GM18507 (cell line): ENCODE measurements around the gene TREM1.
"Not testable (repeated sequence)": the region's sequence is repeated elsewhere in the genome, so short reads cannot be mapped to it uniquely, and the experiment has no call there.

Source experiments
- DNase-seq: peaks from one replicate; pipeline ENCODE4 v3.0.0; 2011; ENCODE audit warnings: low read depth; ENCODE audit not compliant: insufficient read length; ENCODE audit errors: extremely low spot score
- FAIRE-seq: peaks from 2 replicates; lab custom pipeline; 2011; peaks lifted over from hg19 to GRCh38; lab: Jason Lieb, UNC

Gene TREM1

DNA sequence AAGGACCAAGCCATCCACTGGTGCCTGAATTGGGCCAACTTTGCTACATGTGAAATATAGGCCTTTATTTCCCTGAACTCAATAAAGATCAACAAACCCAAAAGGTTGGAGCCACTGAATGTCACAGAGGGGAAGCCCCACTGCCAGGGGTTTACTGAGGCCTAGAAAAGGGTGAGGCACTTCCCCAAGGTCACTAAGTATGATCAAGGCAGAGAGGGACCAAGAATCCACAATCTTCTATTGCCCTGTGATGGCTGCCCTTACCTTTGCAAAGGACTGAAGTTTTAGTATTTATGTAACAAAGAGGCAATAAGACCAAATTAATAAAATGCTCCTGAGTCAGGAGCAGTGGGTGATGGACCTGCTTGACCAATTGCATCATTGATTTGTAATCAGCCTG, 18.0 kb downstream of the TREM1 start:
- no peak for FAIRE-seq
- DNase-seq, result no peak

DNA sequence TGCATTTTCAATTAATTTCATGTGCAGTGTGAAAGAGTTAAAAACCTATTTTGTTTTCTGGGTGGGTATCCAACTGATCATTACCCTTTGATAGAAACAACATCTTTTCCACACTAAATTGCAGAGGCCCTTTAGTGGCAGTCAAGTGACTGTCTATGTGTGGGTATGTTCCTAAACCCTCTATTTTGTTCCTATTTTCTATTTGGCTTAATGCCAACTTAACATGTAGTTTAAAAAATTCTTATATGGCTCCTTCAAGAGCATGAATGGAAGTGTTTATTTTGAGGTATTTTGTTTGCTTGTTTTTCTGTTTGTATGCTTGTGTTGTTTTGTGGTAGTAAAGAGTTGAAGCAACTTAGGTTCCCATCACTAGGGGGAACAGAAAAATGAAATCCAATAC, 19.9 kb downstream of the TREM1 start:
- FAIRE-seq (no peak), DNase-seq (no peak)

DNA sequence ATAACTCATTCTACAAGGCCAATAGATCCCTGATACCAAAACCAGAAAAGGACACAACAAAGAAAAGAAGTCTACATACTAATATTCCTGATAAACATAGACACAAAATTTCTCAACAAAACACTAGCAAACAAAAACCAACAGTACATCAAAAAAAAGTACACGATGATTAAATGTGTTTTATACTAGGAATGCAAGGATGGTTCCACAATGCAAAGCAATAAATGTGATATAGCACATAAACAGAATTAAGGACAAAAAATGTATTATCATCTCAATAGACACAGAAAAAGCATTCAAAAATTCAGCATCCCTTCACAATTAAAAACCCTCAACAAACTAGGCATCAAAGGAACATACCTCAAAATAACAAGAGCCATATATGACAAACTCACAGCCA, 23.2 kb downstream of the TREM1 start:
- DNase-seq (no peak), FAIRE-seq (peak; percentile 29)

DNA sequence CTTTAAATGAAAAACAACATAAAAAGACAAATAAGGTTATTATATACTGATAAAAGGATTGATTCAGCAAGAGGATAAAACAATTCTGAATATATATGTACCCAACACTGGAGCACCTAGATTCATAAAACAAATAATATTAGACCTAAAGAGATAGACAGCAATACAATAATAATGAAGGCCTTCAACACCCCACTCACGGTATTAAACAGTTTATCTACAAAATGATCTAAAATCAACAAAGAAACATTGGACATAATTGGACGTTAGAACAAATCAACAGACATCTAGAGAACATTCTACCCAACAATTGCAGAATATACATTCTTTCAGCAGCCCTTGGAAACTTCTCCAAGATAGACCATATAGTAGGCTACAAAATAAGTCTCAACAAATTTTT, 24.1 kb downstream of the TREM1 start:
- no peak for DNase-seq
- no peak for FAIRE-seq

DNA sequence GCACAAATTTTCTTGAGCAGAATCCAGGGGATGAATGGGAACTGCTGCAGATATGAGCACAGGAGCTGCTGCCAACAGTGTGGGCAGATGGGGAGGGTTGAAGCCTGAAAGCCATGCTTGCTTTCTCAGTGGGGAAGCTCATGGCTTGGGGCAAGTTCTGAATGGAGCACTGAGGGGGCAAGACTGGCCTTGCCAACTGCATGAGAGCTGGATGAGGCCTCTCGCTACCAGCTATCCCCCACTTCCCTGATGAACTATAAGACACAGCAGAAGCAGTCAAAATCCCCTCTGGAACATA, 28.3 kb downstream of the TREM1 start:
- DNase-seq (no peak), FAIRE-seq (no peak)

DNA sequence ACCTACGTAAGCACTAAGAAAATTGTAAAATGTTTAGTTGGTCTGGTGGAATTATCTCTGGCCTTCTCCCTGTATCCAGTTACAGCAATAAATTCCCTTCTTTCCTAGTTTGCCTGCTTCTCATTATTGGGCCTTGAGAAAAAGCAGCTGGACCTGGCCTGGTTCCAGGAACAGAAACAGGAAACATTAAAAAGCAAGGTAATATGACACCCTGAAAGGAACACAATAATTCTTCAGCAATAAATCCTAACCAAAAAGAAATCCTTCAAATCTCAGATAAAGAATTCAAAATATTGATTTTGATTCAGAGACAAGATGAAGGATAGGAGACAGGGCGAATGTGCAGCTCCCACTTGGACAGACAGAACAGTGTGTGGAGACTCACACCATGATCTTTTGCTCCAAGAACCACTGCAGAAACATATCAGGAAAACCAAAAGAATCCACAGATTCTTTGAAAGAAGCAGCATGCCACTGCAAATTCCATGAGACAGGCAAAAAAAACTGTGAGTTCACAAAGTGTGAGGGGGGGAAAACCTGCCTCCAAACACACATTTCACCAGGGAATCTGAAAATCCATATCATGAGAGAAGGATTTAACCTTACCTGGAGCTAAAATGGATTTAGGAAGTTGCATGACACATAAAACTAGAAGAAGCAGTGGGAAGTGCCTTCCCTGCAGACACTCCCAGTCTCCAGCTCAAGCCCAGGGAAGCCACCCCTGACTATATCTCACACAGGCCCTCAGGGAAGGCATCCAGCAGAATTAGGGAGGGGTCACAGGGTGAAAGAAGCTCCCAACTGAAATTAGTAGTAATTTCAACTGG, 28.9 kb downstream of the TREM1 start:
- DNase-seq (no peak), FAIRE-seq (no peak)

DNA sequence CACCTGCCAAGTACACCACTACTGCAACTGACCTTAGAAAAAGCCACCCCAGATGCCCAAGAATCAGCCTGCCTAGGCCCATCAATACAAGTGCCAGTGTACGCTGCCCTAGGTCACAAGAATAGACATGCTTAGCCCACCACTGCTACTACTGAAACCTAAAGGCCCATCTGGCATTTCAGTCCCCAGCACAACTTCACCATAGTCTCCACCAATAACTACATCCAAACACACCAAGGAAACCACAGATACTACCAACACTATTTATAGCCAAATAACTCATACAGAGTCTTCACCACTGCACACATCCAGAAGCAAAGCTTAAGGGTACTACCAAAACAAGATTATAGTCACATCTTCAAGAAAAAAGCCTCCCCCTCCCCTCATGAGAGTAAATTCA, 30.1 kb downstream of the TREM1 start:
- FAIRE-seq (peak; percentile 74), DNase-seq (no peak)

DNA sequence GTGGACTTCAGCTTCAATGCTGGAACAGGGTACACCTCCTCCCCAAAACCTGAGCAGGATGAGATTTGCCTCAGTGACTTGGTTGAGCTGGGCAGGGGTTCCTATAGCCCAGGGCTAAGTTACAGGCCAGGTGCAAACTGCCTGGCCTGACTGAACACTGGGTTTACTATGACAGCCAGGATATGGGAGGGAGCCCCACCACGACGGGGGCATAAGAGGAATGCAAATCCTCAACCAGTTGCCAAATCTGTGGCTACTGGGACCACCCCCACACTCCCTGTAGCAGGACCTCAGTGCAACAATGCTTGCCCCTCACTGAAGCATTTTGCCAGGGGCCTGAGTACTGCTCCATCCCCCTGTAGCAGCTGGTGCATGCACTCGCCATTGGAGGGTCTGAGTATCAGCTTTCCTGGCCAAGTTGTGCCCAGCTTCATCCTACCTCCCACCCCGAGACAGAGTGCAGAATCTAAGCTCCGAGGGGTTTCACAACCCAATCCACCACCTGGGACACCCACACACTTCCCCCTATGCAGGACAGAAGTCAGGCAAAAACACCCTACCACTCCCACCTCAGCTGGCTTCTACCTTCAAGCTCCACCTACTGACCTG, 30.7 kb downstream of the TREM1 start:
- no peak for DNase-seq
- FAIRE-seq, result no peak

DNA sequence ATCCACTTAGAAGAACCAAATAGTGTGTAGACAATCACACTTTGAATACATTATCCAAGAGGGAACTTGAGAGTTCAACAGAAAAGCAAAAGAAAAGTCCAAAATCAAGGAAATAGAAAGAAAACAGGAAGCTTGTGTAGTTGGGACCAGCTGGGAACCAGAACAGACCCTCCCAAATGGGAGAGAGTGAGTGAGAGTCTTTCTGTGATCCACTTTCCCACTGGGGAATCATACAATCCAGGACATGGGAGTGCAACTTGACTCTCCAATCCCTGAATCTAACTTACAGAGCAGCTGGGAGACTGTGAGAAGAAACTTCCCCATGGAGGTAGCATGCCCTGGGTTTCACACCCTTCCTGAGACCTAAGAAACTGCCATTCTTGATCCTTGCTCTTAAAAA, 31.4 kb downstream of the TREM1 start:
- FAIRE-seq (no peak), DNase-seq (no peak)

DNA sequence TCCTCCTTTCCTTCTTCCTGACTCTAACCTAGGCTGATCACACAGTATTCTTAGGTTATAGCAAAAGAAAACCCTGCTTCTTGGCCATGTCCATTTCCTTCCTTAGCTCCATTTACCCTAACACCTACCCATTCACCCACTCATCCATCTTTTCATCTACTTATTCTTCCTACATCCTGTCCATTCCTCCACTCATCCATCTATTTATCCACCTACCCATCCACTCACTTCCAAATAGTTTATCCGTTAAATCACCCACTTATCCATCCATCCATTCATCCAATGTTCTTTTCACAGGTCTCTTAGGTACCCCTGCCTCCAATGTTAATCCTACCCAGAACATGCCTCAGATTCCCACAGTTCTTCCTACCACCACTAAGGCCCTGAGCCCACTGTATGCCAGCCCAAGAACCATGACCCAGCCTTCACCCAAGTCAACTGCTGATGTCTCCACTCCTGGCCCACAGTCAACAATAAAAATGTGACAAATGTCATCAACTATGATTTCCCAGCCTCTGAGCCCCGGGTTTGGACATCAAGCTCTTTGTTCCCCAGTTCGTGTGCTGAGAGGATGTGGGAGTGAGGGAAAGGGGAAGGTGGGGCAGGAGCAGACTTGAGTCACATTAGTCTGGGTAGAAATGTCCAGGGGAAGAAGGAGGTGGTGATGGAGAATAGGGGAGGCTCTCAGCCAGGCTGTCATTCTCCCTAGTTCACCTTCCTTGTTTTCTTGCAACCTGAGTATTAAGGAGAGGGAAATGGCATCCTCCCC, 33.9 kb downstream of the TREM1 start:
- DNase-seq (no peak), FAIRE-seq (no peak)

DNA sequence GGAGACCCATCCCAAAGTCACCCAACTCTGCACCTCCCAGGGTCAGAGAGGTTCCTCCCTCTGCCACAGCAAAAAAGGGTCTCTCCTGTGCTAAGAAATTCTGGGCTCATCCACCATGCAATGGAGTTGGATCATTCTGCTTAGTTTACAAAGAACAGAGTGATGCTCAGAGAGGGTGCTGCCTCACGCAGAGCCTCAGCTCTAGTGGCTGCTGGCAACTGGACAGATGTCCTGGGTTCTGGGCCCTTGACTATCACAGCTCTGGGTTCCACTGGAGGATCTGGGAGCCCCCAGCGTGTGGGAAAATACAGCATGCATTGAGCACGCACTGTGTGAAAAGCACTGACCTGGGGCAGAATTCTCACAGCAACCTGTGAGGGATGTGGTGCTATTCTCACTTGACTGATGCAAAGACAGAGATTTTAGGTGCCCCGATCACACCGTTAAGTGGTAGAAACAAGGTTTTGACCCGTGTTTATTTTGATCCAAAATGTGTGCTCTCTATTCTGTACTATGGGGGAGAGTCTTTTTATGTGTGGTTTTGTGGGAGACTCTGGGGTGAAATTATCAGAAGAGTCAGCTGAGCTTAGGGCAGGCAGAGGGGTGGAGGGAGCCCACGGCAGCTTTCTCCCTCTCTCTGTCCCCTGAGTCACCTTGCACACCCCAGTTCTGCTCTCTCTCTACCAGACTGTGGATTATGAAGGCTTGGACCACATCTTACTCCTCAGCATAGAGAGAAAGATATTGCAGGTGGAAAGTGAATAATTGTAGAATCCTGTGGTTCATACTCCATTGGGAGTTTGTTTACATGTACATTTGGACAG, 38.4 kb downstream of the TREM1 start:
- no peak for DNase-seq
- peak; percentile 76 for FAIRE-seq

DNA sequence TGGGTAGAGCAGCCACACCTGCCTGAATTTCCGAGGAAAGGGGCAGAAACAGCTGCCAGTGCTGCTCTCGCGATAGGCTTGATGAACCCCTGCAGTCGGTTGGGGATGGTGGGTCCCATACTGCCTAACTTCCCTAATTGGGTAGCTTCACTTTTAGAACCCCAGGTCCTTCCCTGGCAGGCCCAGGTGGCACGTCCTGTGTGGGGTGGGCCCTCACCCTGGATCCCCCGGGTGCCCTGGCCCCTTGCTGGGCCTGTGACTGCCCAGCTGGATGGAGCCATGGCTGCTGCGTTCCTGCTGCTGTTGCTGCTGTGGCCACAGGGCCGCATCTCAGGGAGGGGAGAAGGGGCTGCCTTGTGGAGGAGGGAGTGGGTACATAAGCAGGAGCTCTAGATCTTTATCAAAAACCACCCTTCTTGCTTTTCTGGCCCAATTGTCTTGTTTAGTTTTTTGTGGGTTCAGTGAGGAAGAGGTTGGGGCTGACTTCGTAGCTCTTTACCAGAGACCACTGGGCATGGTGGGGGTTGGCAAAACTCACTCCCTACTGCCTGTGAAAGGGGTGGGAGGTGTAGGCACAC, 39.1 kb downstream of the TREM1 start:
- FAIRE-seq (no peak), DNase-seq (no peak)

DNA sequence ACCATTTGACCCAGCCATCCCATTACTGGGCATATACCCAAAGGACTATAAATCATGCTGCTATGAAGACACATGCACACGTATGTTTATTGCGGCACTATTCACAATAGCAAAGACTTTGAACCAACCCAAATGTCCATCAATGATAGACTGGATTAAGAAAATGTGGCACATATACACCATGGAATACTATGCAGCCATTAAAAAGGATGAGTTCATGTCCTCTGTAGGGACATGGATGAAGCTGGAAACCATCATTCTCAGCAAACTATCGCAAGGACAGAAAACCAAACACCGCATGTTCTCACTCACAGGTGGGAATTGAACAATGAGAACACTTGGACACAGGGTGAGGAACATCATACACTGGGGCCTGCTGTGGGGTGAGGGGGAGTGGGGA, 40.0 kb downstream of the TREM1 start:
- not testable (repeated sequence) for FAIRE-seq, DNase-seq

DNA sequence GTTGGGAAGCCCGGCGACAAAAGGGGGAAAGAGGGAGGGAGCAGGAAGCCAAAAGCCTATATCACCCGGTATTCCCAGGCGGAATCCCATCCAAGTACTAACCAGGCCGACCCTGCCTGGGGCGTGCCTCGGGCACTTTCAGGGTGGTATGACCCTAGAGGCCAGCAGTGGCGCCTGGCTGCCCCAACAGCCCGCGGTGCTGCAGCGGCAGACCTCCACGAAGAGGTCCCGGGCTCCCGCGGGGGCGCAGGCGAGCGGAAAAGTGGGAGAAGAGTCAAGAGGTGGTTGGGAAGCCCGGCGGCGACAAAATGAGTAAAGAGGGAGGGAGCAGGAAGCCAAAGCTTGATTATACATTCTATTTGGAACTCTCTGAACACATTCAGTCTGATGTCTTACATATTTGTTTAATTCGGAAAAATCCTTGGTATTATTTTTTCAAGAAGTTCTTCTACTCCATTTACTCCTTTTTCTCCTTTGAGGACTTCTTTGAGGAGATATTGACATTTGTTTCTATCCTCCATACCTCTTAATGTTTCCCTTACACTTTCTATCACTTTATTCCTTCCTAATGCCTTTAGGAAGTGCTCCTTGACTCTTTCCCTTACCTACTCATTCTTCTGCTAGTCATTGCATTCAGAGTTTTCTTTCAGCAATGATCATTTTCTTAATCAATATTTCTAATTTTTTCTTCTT, 46.9 kb downstream of the TREM1 start:
- FAIRE-seq, result no peak
- DNase-seq, result no peak

DNA sequence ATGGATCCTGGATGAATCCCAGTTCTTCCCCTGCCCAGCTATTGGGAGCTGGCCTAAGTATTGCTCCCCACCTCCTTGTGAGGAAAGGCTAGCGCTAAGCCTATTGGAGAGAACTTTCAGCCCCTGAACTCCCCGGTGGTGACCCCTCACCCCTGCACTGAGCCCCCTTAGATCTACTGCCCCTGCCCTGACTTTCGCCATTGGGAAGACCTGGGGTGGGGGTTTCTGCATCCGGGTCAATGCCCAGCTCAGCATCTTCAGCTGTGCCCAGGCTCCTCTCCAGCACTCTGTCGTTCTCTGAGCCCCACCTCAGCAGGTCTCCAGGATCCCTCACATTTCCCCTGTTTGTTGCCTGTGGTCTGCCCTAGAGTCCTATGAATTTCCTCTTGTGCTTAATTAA, 49.4 kb downstream of the TREM1 start:
- DNase-seq (no peak), FAIRE-seq (no peak)

DNA sequence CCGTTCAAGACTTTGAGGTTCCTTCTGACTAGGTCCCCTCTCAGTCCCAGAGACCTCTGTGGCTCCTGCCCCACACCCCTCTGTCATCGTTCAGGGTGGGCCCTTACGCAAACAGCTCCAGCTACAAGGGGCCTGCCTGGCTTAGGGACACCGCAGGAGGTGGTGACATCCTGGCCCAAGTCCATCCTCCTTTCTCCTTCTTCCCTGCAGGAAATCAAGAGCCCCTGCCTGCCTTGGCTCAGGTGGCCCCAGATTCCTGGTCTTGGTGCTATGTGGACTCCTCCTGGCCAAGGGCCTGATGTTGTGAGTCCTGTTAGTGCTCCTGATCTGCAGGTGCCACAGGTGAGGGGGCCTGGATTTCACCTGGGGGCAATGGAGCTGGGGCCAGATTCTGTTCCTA, 50.2 kb downstream of the TREM1 start:
- FAIRE-seq (no peak), DNase-seq (no peak)

DNA sequence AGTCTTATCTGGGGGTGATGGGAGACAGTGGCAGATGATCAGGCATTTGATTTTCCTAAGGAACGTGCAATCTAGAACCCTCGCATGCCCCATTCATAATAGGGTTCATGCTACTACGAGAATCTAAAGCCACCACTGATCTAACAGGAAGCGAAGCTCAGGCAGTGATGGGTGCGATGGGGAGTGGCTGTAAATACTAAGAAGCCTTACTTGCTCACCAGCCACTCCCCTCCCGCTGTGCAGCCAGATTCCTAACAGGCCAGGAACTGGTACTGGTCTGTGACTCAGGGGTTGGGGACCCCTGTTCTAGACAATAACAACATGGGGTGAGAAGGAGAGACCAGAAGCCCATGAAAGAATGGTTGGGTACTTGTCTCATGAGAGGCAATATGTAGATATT, 53.8 kb downstream of the TREM1 start:
- no peak for DNase-seq
- FAIRE-seq, result no peak

DNA sequence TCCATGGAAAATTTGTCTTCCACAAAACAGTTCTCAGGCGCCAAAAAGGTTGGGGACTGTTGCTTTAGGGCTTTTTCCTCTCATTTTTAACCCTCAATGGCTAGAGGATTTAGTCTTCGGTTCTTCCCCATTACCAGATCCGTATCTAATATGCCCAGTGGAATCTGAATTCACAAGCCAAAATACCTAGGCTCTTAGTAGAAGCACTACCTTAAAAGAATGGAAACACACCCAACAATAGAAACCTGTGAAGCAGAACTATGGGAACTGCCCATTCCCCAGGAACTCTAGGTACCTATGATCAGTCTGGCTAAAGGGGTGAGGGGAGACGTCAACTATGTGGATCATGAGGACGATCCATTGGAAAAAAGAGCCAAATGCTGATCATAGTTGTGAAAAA, 55.2 kb downstream of the TREM1 start:
- DNase-seq, result no peak
- FAIRE-seq, result no peak

DNA sequence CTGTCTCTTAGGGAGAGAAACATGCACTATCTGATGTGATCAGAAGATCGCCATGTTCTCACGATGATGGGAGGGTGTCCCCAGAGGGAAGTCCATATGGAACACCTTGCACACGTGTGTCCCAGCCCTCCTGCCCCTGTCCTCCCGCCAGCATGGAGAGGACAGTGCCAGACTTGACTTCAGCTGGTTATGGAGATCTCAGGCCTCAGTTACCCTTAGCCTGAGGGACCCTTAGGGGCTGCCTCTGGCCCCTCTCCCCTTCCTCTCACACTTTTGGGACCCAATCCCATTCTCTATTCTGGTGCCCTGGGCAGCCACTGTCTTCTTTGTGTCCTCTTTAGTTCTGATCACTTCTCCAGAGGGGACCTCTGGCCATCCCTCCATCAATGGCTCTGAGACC, 56.8 kb downstream of the TREM1 start:
- no peak for FAIRE-seq

More for the DNA sequence above, 56.8 kb downstream of the TREM1 start:
- no peak for DNase-seq
